Measurements from ENCODE around the gene RDX.
"Not testable (repeated sequence)": the region's sequence is repeated elsewhere in the genome, so short reads cannot be mapped to it uniquely, and the experiment has no call there.

Gene RDX

GRCh38 chr11:110269996-110270395, 26.4 kb downstream of the RDX start:
- DNase-seq: no peak

- DNase-seq: no peak
Measured at GRCh38 chr11:110268441-110268840, 28.0 kb downstream of the RDX start.

GRCh38 chr11:110262072-110262403, 34.4 kb downstream of the RDX start:
- no peak for DNase-seq

- DNase-seq: no peak
Measured at GRCh38 chr11:110261195-110262071, 35.0 kb downstream of the RDX start.

- DNase-seq: no peak
Measured at GRCh38 chr11:110253525-110253924, 42.9 kb downstream of the RDX start.

GRCh38 chr11:110251836-110252235, 44.6 kb downstream of the RDX start:
- DNase-seq: no peak

GRCh38 chr11:110250168-110250567, 46.2 kb downstream of the RDX start:
- no peak for DNase-seq

- DNase-seq: no peak
Measured at GRCh38 chr11:110249766-110250165, 46.6 kb downstream of the RDX start.

GRCh38 chr11:110249066-110249465, 47.3 kb downstream of the RDX start:
- no peak for DNase-seq

- no peak for DNase-seq
Measured at GRCh38 chr11:110243791-110244190, 52.6 kb downstream of the RDX start.

GRCh38 chr11:110242746-110243145, 53.7 kb downstream of the RDX start:
- no peak for DNase-seq

GRCh38 chr11:110242188-110242587, 54.2 kb downstream of the RDX start:
- DNase-seq: no peak

GRCh38 chr11:110235966-110236365, 60.4 kb downstream of the RDX start:
- no peak for DNase-seq

- no peak for DNase-seq
Measured at GRCh38 chr11:110230377-110230776, 66.0 kb downstream of the RDX start.

- no peak for DNase-seq
Measured at GRCh38 chr11:110219006-110219785, 77.2 kb downstream of the RDX start.

GRCh38 chr11:110217936-110218335, 78.5 kb downstream of the RDX start:
- no peak for DNase-seq

- no peak for DNase-seq
Measured at GRCh38 chr11:110217223-110217877, 79.1 kb downstream of the RDX start.

GRCh38 chr11:110209313-110209694, 87.1 kb downstream of the RDX start:
- DNase-seq: not testable (repeated sequence)

GRCh38 chr11:110208678-110209312, 87.6 kb downstream of the RDX start:
- not testable (repeated sequence) for DNase-seq

GRCh38 chr11:110207123-110207522, 89.3 kb downstream of the RDX start:
- DNase-seq: no peak

GRCh38 chr11:110200836-110201235, 95.6 kb downstream of the RDX start:
- DNase-seq: no peak

GRCh38 chr11:110200241-110200640, 96.2 kb downstream of the RDX start:
- DNase-seq: no peak
